Progenitor cell of endocrine pancreas (in vitro differentiated cells): ENCODE measurements around the gene CRTAC1. TPM values are rescaled to one million over a fixed set of nuclear protein-coding genes. Genes with fewer than 3 reads are reported as not detected.
"Not testable (repeated sequence)": the region's sequence is repeated elsewhere in the genome, so short reads cannot be mapped to it uniquely, and the experiment has no call there.

Source experiments
- DNase-seq: peaks from one replicate; pipeline ENCODE4 v3.0.0; 2021; ENCODE audit warnings: low spot score; ENCODE audit not compliant: unreplicated experiment
- H3K27ac Mint-ChIP-seq: 2 replicates; pipeline ENCODE4 v1.8.0; 2021; ENCODE audit warnings: mild to moderate bottlenecking, moderate library complexity, mixed read lengths
- H3K27me3 Mint-ChIP-seq: 2 replicates; pipeline ENCODE4 v1.8.0; 2021; ENCODE audit warnings: mixed read lengths
- H3K36me3 Mint-ChIP-seq: 2 replicates; pipeline ENCODE4 v1.8.0; 2022; ENCODE audit warnings: mixed read lengths; ENCODE audit not compliant: insufficient read depth
- H3K4me1 Mint-ChIP-seq: 2 replicates; pipeline ENCODE4 v1.8.0; 2021; ENCODE audit warnings: low read depth, mixed read lengths
- H3K4me3 Mint-ChIP-seq: 2 replicates; pipeline ENCODE4 v1.8.0; 2021; ENCODE audit warnings: low read depth, mild to moderate bottlenecking, moderate library complexity, mixed read lengths
- H3K9me3 Mint-ChIP-seq: 2 replicates; pipeline ENCODE4 v1.8.0; 2021; ENCODE audit warnings: low read depth, mixed read lengths
- CTCF ChIP-seq: fragments of 200-600 bp; sonication (generic); IDR thresholded peaks from one replicate; pipeline ENCODE4 v1.5.0; 2021; ENCODE audit warnings: antibody characterized with exemption, mild to moderate bottlenecking; ENCODE audit not compliant: unreplicated experiment
- total RNA-seq: library from RNA; stranded (reverse); gene quantifications from 2 replicates; pipeline ENCODE4 v1.2.1, GENCODE V29; 2021

Gene CRTAC1
- total RNA-seq, 1 donor from 2014 or later = 4.6 TPM

- no peak overlapping the region for H3K4me3 Mint-ChIP-seq
- no peak for TF ChIP-seq CTCF
- DNase-seq = no peak
- peaks cover under 1% of the 10 kb centered on the region for H3K27me3 Mint-ChIP-seq
- H3K4me1 Mint-ChIP-seq = no peaks in the 10 kb centered on the region
- H3K9me3 Mint-ChIP-seq = no peaks in the 10 kb centered on the region
- no peak overlapping the region for H3K27ac Mint-ChIP-seq
- H3K36me3 Mint-ChIP-seq = no peaks in the 10 kb centered on the region
Observed at GRCh38 chr10:97842656-97843280, 187.7 kb downstream of the CRTAC1 start.

GRCh38 chr10:97842114-97842513, 188.3 kb downstream of the CRTAC1 start:
- H3K4me3 Mint-ChIP-seq, H3K27me3 Mint-ChIP-seq, H3K36me3 Mint-ChIP-seq, DNase-seq, H3K4me1 Mint-ChIP-seq, H3K27ac Mint-ChIP-seq, H3K9me3 Mint-ChIP-seq: not testable (repeated sequence)

GRCh38 chr10:97841166-97841565, 189.3 kb downstream of the CRTAC1 start:
- not testable (repeated sequence) for H3K27ac Mint-ChIP-seq, H3K27me3 Mint-ChIP-seq, DNase-seq, H3K9me3 Mint-ChIP-seq, H3K4me3 Mint-ChIP-seq, H3K36me3 Mint-ChIP-seq, H3K4me1 Mint-ChIP-seq

GRCh38 chr10:97838091-97838490, 192.3 kb downstream of the CRTAC1 start:
- DNase-seq = no peak
- H3K36me3 Mint-ChIP-seq = no peaks in the 10 kb centered on the region
- no peak overlapping the region for H3K27ac Mint-ChIP-seq
- no peak for TF ChIP-seq CTCF
- peaks cover 5% of the 10 kb centered on the region for H3K9me3 Mint-ChIP-seq
- H3K4me3 Mint-ChIP-seq = no peak overlapping the region
- no peaks in the 10 kb centered on the region for H3K4me1 Mint-ChIP-seq
- H3K27me3 Mint-ChIP-seq = peaks cover 19% of the 10 kb centered on the region

- H3K9me3 Mint-ChIP-seq = peaks cover 5% of the 10 kb centered on the region
- peaks cover 24% of the 10 kb centered on the region for H3K27me3 Mint-ChIP-seq
- no peaks in the 10 kb centered on the region for H3K4me1 Mint-ChIP-seq
- no peak for TF ChIP-seq CTCF
- DNase-seq = no peak
- no peak overlapping the region for H3K27ac Mint-ChIP-seq
- H3K36me3 Mint-ChIP-seq = no peaks in the 10 kb centered on the region
- no peak overlapping the region for H3K4me3 Mint-ChIP-seq
Observed at GRCh38 chr10:97836446-97836845, 194.0 kb downstream of the CRTAC1 start.

- H3K4me1 Mint-ChIP-seq = no peaks in the 10 kb centered on the region
- H3K36me3 Mint-ChIP-seq = no peaks in the 10 kb centered on the region
- no peak overlapping the region for H3K27ac Mint-ChIP-seq
- H3K4me3 Mint-ChIP-seq = no peak overlapping the region
- no peak for TF ChIP-seq CTCF
- DNase-seq = no peak
- peaks cover 2% of the 10 kb centered on the region for H3K9me3 Mint-ChIP-seq
- H3K27me3 Mint-ChIP-seq = peaks cover 22% of the 10 kb centered on the region
Observed at GRCh38 chr10:97831259-97831658, 199.2 kb downstream of the CRTAC1 start.
